ENCODE measurements around the gene PPP1R17. TPM values are rescaled to one million over a fixed set of nuclear protein-coding genes. Genes with fewer than 3 reads are reported as not detected.

Gene PPP1R17
- total RNA-seq, 1 experiment from 2014 or later: not detected

GRCh38 chr7:31663072-31663471 lies 23.9 kb upstream of the PPP1R17 start:
- H3K9me2 ChIP-seq (ENCODE audit: insufficient read depth): no peaks in the 10 kb centered on the region
- no peak overlapping the region for H3K27ac ChIP-seq (ENCODE audit: low read depth, low read length)
- ATAC-seq: peak; percentile 52; the same call in 1 of the 2 replicates
- peaks cover 6% of the 10 kb centered on the region; the same call in 1 of the 2 replicates for H3K27me3 ChIP-seq (ENCODE audit: insufficient read depth, low read length)
- H3K36me3 ChIP-seq (ENCODE audit: control insufficient read depth in 1 of 2, insufficient read depth in 2 of 2, low read length in 2 of 2): no peaks in the 10 kb centered on the region
- ChIA-PET RAD21 (ENCODE audit: low non-redundant PET in 1 of 2, low total read pairs in 2 of 2, uncharacterized antibody in 2 of 2, unreplicated experiment in 2 of 2) (no interaction called here), POLR2A (no interaction called here), CTCF (no interaction called here)
- H3K4me3 ChIP-seq (replicated peaks in 1 of 2; ENCODE audit: low read depth in 1 of 2, low read length in 2 of 2): no peak overlapping the region
- intact Hi-C loops (cut with micrococcal nuclease): no loop called here
- TF ChIP-seq CTCF (IDR thresholded peaks at IDR 0.05 in 2 of 3, conservative IDR thresholded peaks at IDR 0.05 in 1 of 3; ENCODE audit: borderline replicate concordance in 1 of 3, insufficient read depth in 1 of 3, low read depth in 2 of 3, low read length in 2 of 3) (peak in 2 of 3 experiments; percentile 16 to 18; a peak in 2 of 6 replicates), RAD21 (IDR thresholded peaks at IDR 0.05; ENCODE audit: low read depth) (no peak)
- no peak overlapping the region for H3K9ac ChIP-seq (ENCODE audit: low read length)
- no peak for DNase-seq (ENCODE audit: low read depth, low spot score)
- H3K79me2 ChIP-seq (ENCODE audit: insufficient read depth, low read length): no peaks in the 10 kb centered on the region
- H4K20me1 ChIP-seq (ENCODE audit: insufficient read depth): no peaks in the 10 kb centered on the region
- H3K9me3 ChIP-seq (ENCODE audit: control insufficient read depth in 1 of 2, insufficient read depth in 1 of 2, low read depth in 1 of 2, low read length in 2 of 2): no peaks in the 10 kb centered on the region
- H2AFZ ChIP-seq (ENCODE audit: low read depth, low read length, poor library complexity, severe bottlenecking): no peak overlapping the region
- no TSS peak for BruUV-seq (replicated peaks)
- H3K4me2 ChIP-seq (ENCODE audit: low read length): no peak overlapping the region
- no peaks in the 10 kb centered on the region for H3K4me1 ChIP-seq (ENCODE audit: control insufficient read depth in 1 of 2, insufficient read depth in 2 of 2, low read length in 2 of 2)

- H3K4me3 ChIP-seq (replicated peaks in 1 of 2; ENCODE audit: low read depth in 1 of 2, low read length in 2 of 2): no peak overlapping the region
- H3K27me3 ChIP-seq (ENCODE audit: insufficient read depth, low read length): no peaks in the 10 kb centered on the region; the same call in 1 of the 2 replicates
- no peaks in the 10 kb centered on the region for H3K4me1 ChIP-seq (ENCODE audit: control insufficient read depth in 1 of 2, insufficient read depth in 2 of 2, low read length in 2 of 2)
- no peak overlapping the region for H3K27ac ChIP-seq (ENCODE audit: low read depth, low read length)
- H3K79me2 ChIP-seq (ENCODE audit: insufficient read depth, low read length): no peaks in the 10 kb centered on the region
- no peak overlapping the region for H3K9ac ChIP-seq (ENCODE audit: low read length)
- intact Hi-C loops (cut with micrococcal nuclease): no loop called here
- no peak for DNase-seq (ENCODE audit: low read depth, low spot score)
- CTCF ChIA-PET: no interaction called here
- H3K9me2 ChIP-seq (ENCODE audit: insufficient read depth): no peaks in the 10 kb centered on the region
- H3K9me3 ChIP-seq (ENCODE audit: control insufficient read depth in 1 of 2, insufficient read depth in 1 of 2, low read depth in 1 of 2, low read length in 2 of 2): no peaks in the 10 kb centered on the region
- no TSS peak for BruUV-seq (replicated peaks)
- no peak overlapping the region for H3K4me2 ChIP-seq (ENCODE audit: low read length)
- no peaks in the 10 kb centered on the region for H4K20me1 ChIP-seq (ENCODE audit: insufficient read depth)
- POLR2A ChIA-PET: no interaction called here
- RAD21 ChIA-PET (ENCODE audit: low non-redundant PET in 1 of 2, low total read pairs in 2 of 2, uncharacterized antibody in 2 of 2, unreplicated experiment in 2 of 2): no interaction called here
- no peak for ATAC-seq
- H2AFZ ChIP-seq (ENCODE audit: low read depth, low read length, poor library complexity, severe bottlenecking): no peak overlapping the region
- H3K36me3 ChIP-seq (ENCODE audit: control insufficient read depth in 1 of 2, insufficient read depth in 2 of 2, low read length in 2 of 2): no peaks in the 10 kb centered on the region
- TF ChIP-seq YY1 (IDR thresholded peaks at IDR 0.05; ENCODE audit: extremely low read depth, insufficient replicate concordance, low read depth, low read length) (no peak), POLR2A (IDR thresholded peaks at IDR 0.05; ENCODE audit: borderline replicate concordance, extremely low read depth, insufficient read depth, insufficient read length) (no peak), ELF1 (IDR thresholded peaks at IDR 0.05; ENCODE audit: borderline replicate concordance, low read depth) (no peak), EZH2phosphoT487 (IDR thresholded peaks at IDR 0.05; ENCODE audit: borderline replicate concordance) (no peak), EGR1 (IDR thresholded peaks at IDR 0.05; ENCODE audit: low read depth) (no peak), JUND (IDR thresholded peaks at IDR 0.05) (no peak), SP1 (IDR thresholded peaks at IDR 0.05; ENCODE audit: low read depth) (no peak), ZNF274 (IDR thresholded peaks at IDR 0.05; ENCODE audit: low read depth, low read length) (no peak), EZH2 (IDR thresholded peaks at IDR 0.05) (no peak), ZBTB33 (IDR thresholded peaks at IDR 0.05; ENCODE audit: extremely low read depth, insufficient replicate concordance, low read length) (no peak), REST (IDR thresholded peaks at IDR 0.05; ENCODE audit: low read depth) (no peak)
Observed at GRCh38 chr7:31664890-31665289, 22.1 kb upstream of the PPP1R17 start.

All from HCT116 (cell line).